Sigmoid colon (tissue), 7 donors: ENCODE data around the gene TRIM3. TPM values are rescaled to one million over a fixed set of nuclear protein-coding genes. Genes with fewer than 3 reads are reported as not detected.

Experiments used
- DNase-seq: peaks from one replicate; pipeline ENCODE4 v3.0.0-alpha.2; 2019
- H3K27ac ChIP-seq, 4 donors: fragments of 200-600 bp; sonication (generic); one replicate each; pipeline ENCODE4 v1.5.1; 2016 to 2019; ENCODE audit warnings: mild to moderate bottlenecking in 1 of 4
- H3K27me3 ChIP-seq, 3 donors: fragments of 200-600 bp; sonication (generic); one replicate each; pipeline ENCODE4 v1.5.1; 2019; ENCODE audit warnings: mild to moderate bottlenecking in 1 of 3
- H3K36me3 ChIP-seq, 4 donors: fragments of 200-600 bp; sonication (generic); one replicate each; pipeline ENCODE4 v1.5.1; 2016 to 2019
- H3K4me1 ChIP-seq, 4 donors: fragments of 200-600 bp; sonication (generic); one replicate each; pipeline ENCODE4 v1.5.1; 2017 to 2019
- H3K4me3 ChIP-seq, 4 donors: fragments of 200-600 bp; sonication (generic); one replicate each; pipeline ENCODE4 v1.5.1; 2017 to 2019; ENCODE audit warnings: mild to moderate bottlenecking in 2 of 4, moderate library complexity in 1 of 4
- H3K9me3 ChIP-seq, 4 donors: fragments of 200-600 bp in 3 of 4; sonication (generic) in 3 of 4; one replicate each; pipeline versions ENCODE4 v1.5.1 to v1.6.1; 2013 to 2019
- EP300 ChIP-seq, 4 donors: sonication (generic); formaldehyde crosslinking; IDR thresholded peaks; one replicate each; pipeline ENCODE4 v1.6.1; 2017; ENCODE audit warnings: antibody characterized with exemption in 4 of 4
- POLR2A ChIP-seq, 2 donors: fragments of 450-650 bp; IDR thresholded peaks; one replicate each; pipeline ENCODE4 v1.6.1; 2016; ENCODE audit warnings: antibody characterized with exemption in 2 of 2, mild to moderate bottlenecking in 2 of 2, moderate library complexity in 2 of 2
- POLR2AphosphoS5 ChIP-seq, 4 donors: sonication (generic); formaldehyde crosslinking; IDR thresholded peaks; one replicate each; pipeline ENCODE4 v1.6.1; 2017; ENCODE audit warnings: antibody characterized with exemption in 4 of 4
- WGBS, 2 donors: extraction: QIAGEN DNeasy Blood & Tissue Kit; methylation state at CpG; one replicate each; pipeline ENCODE4 v1.1.7; 2013; 5-methylcytosine and 5-hydroxymethylcytosine counted together
- intact Hi-C: fragments of 100-400 bp; cut with DNase I; formaldehyde crosslinking; loops from one replicate; pipeline ENCODE4 v1.15.1; 2023
- polyA plus RNA-seq, 3 donors: library from polyadenylated mRNA; stranded (reverse); fragments of 200-250 nt; gene quantifications; one replicate each; pipeline ENCODE4 v1.2.3, GENCODE V29; 2013
- total RNA-seq, 4 donors: library from RNA; depleted of rRNA; stranded (reverse); fragments of >200 nt; gene quantifications; one replicate each; pipeline ENCODE4 v1.1.0, GENCODE V29; 2016
- TF ChIP-seq, protein P1 (sequence below), 4 experiments: fragments of 450-650 bp in 3 of 4; fragments of 200-600 bp in 1 of 4; IDR thresholded peaks; one replicate each; pipeline ENCODE4 v1.5.1; 2016 to 2019; ENCODE audit warnings: antibody characterized with exemption in 4 of 4, mild to moderate bottlenecking in 3 of 4, moderate library complexity in 2 of 4
- donor health status: healthy with polysubstance abuse.
- donor health status: Bipolar disorder and iron deficiency.
- donor health status: healthy.

The TRIM3 gene
- total and polyA plus RNA-seq, 7 donors, result 14.6 to 27.1 (median 19.8) TPM

GRCh38 chr11:6456361-6457073 lies 17.2 kb downstream of the TRIM3 start:
- peaks cover 37 to 100% (median 56%) of the 10 kb centered on the region in 4 donors for H3K36me3 ChIP-seq

GRCh38 chr11:6455070-6455469 lies 18.7 kb downstream of the TRIM3 start:
- H3K27me3 ChIP-seq, result no peaks in the 10 kb centered on the region
- WGBS, 2 donors, result 49 to 87% methylated on average over 2 of the region's 2 CpGs
- intact Hi-C loops, result no loop called here
- H3K27ac ChIP-seq, result no peak overlapping the region
- no peaks in the 10 kb centered on the region for H3K4me1 ChIP-seq
- H3K4me3 ChIP-seq, result no peak overlapping the region
- peaks cover 52 to 100% (median 69%) of the 10 kb centered on the region in 4 donors for H3K36me3 ChIP-seq
- no peak for DNase-seq
- TF ChIP-seq POLR2AphosphoS5 (IDR thresholded peaks at IDR 0.05) (no peak), POLR2A (IDR thresholded peaks at IDR 0.05) (no peak), EP300 (IDR thresholded peaks at IDR 0.05) (no peak)
- TF ChIP-seq, protein P1, sequence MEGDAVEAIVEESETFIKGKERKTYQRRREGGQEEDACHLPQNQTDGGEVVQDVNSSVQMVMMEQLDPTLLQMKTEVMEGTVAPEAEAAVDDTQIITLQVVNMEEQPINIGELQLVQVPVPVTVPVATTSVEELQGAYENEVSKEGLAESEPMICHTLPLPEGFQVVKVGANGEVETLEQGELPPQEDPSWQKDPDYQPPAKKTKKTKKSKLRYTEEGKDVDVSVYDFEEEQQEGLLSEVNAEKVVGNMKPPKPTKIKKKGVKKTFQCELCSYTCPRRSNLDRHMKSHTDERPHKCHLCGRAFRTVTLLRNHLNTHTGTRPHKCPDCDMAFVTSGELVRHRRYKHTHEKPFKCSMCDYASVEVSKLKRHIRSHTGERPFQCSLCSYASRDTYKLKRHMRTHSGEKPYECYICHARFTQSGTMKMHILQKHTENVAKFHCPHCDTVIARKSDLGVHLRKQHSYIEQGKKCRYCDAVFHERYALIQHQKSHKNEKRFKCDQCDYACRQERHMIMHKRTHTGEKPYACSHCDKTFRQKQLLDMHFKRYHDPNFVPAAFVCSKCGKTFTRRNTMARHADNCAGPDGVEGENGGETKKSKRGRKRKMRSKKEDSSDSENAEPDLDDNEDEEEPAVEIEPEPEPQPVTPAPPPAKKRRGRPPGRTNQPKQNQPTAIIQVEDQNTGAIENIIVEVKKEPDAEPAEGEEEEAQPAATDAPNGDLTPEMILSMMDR (IDR thresholded peaks at IDR 0.05), result no peak
- H3K9me3 ChIP-seq, result no peaks in the 10 kb centered on the region

More at GRCh38 chr11:6456361-6457073, 17.2 kb downstream of the TRIM3 start:
- intact Hi-C loops, result no loop called here
- no peak overlapping the region for H3K4me3 ChIP-seq
- H3K9me3 ChIP-seq, result no peaks in the 10 kb centered on the region
- no peak overlapping the region for H3K27ac ChIP-seq
- 96 to 97% methylated on average over 56 of the region's 56 CpGs for WGBS, 2 donors
- DNase-seq, result no peak
- H3K27me3 ChIP-seq, result no peaks in the 10 kb centered on the region
- no peaks in the 10 kb centered on the region for H3K4me1 ChIP-seq
- no peak for TF ChIP-seq POLR2AphosphoS5 (IDR thresholded peaks at IDR 0.05)
- no peak for TF ChIP-seq EP300 (IDR thresholded peaks at IDR 0.05)

DNA sequence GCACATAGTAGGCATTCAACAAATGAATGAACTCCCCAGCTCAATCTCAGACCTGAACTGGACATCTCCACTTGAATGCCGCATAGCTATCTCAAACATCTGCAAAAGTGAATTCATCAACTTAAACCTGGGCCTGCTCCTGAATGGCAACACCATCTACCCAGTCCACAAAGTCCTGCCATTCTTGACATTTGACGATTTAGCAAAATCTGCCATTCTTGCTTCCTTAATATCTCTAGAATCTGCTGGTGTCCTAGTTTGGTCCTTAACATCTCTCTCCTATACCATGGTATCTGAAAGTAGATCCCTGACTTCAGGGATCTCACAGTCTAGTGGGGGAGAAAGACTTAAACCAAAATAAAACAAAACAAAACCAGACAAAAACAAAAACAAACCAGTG lies 20.6 kb downstream of the TRIM3 start:
- intact Hi-C loops, result no loop called here
- TF ChIP-seq EP300 (IDR thresholded peaks at IDR 0.05) (no peak), POLR2A (IDR thresholded peaks at IDR 0.05) (no peak), POLR2AphosphoS5 (IDR thresholded peaks at IDR 0.05) (no peak)
- TF ChIP-seq, protein P1 (IDR thresholded peaks at IDR 0.05), result no peak
- peaks cover 52 to 100% (median 67%) of the 10 kb centered on the region in 4 donors for H3K36me3 ChIP-seq
- 97 to 99% methylated on average over 2 of the region's 2 CpGs for WGBS, 2 donors
- H3K4me3 ChIP-seq, result no peak overlapping the region
- no peaks in the 10 kb centered on the region for H3K27me3 ChIP-seq
- no peak for DNase-seq
- H3K9me3 ChIP-seq, result no peaks in the 10 kb centered on the region
- no peaks in the 10 kb centered on the region for H3K4me1 ChIP-seq
- H3K27ac ChIP-seq, result no peak overlapping the region

DNA sequence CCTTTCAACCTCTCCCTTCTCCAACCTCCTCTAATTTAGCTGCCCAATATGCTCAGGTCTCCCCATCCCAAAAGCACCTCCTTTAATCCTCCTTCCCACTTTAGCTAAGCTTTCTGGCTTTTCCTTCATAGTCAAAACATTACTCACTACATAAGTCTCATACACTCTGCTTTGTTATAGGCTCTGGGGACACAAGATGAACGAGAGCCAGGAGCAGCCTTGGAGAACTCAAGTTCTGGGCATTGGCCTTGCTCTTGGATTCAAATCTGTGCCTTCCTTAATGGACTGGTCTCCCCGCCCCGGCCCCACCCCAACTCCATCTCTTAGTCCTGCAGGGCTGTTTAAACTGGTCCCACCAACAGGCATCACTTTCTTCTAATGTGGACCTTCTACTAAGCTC lies 21.5 kb downstream of the TRIM3 start:
- DNase-seq, result no peak
- no peak overlapping the region for H3K27ac ChIP-seq
- H3K9me3 ChIP-seq, result no peaks in the 10 kb centered on the region
- intact Hi-C loops, result no loop called here
- peaks cover 44 to 97% (median 58%) of the 10 kb centered on the region in 4 donors for H3K36me3 ChIP-seq
- no peaks in the 10 kb centered on the region for H3K4me1 ChIP-seq
- 88 to 90% methylated on average over 3 of the region's 3 CpGs for WGBS, 2 donors
- TF ChIP-seq POLR2A (IDR thresholded peaks at IDR 0.05) (no peak), EP300 (IDR thresholded peaks at IDR 0.05) (no peak), POLR2AphosphoS5 (IDR thresholded peaks at IDR 0.05) (no peak)
- TF ChIP-seq, protein P1 (IDR thresholded peaks at IDR 0.05), result no peak
- no peak overlapping the region for H3K4me3 ChIP-seq
- H3K27me3 ChIP-seq, result no peaks in the 10 kb centered on the region

DNA sequence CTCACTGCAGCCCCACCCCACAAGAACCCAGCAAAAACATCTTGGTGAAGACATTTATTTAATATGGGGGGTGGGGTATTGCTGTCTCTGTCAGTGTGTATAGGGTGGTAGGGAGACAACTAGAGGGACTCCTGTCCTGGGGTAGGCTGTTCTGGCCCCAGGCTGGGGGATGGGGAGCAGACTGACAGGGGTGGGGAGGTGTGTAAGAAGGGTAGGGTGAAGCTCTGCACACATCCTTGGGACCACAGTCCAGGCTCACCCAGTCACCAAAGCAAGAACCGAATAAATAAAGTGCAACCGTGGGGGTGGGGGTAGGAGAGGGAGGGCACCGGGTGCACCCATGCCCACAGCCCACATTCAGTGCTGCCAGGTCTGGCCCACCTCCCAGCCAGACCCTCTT lies 25.2 kb downstream of the TRIM3 start:
- H3K27ac ChIP-seq, result no peak overlapping the region
- H3K4me3 ChIP-seq, result no peak overlapping the region
- H3K4me1 ChIP-seq, result no peaks in the 10 kb centered on the region
- no peaks in the 10 kb centered on the region for H3K27me3 ChIP-seq
- intact Hi-C loops, result no loop called here
- no peaks in the 10 kb centered on the region for H3K9me3 ChIP-seq
- H3K36me3 ChIP-seq, result peaks cover 26 to 64% (median 30%) of the 10 kb centered on the region in 4 donors
- TF ChIP-seq POLR2AphosphoS5 (IDR thresholded peaks at IDR 0.05) (no peak), POLR2A (IDR thresholded peaks at IDR 0.05) (no peak), EP300 (IDR thresholded peaks at IDR 0.05) (no peak)
- TF ChIP-seq, protein P1 (IDR thresholded peaks at IDR 0.05), result no peak
- no peak for DNase-seq
- 89 to 91% methylated on average over 3 of the region's 3 CpGs for WGBS, 2 donors
